GM23248 (cell line): ENCODE measurements around the gene AGO1.
"Not testable (repeated sequence)": the region's sequence is repeated elsewhere in the genome, so short reads cannot be mapped to it uniquely, and the experiment has no call there.

Experiments used
- EZH2 ChIP-seq: fragments of 200-600 bp; sonication (generic); IDR thresholded peaks from 2 replicates; pipeline ENCODE4 v1.6.1; 2018; ENCODE audit warnings: antibody characterized with exemption, mild to moderate bottlenecking; ENCODE audit not compliant: insufficient read depth, poor library complexity, severe bottlenecking
- EZH2phosphoT487 ChIP-seq: fragments of 200-600 bp; sonication (generic); IDR thresholded peaks from 2 replicates; pipeline ENCODE4 v1.6.1; 2018; ENCODE audit warnings: antibody characterized with exemption, moderate library complexity, mild to moderate bottlenecking, low read depth; ENCODE audit not compliant: insufficient read depth

GRCh38 chr1:35972631-35973030 lies 89.6 kb downstream of the AGO1 start:
- not testable (repeated sequence) for TF ChIP-seq EZH2, EZH2phosphoT487
